Prostate gland (tissue), 2 donors: ENCODE data around the gene CTSA. TPM values are rescaled to one million over a fixed set of nuclear protein-coding genes. Genes with fewer than 3 reads are reported as not detected.

Experiments
- DNase-seq: peaks from one replicate; pipeline ENCODE4 v3.0.0-alpha.2; 2019; ENCODE audit warnings: low spot score
- H3K27ac ChIP-seq, 2 donors: fragments of 200-600 bp; sonication (generic); 2 replicates each; pipeline ENCODE4 v1.5.1; 2017 to 2019
- H3K27me3 ChIP-seq: fragments of 200-600 bp; sonication (generic); replicated peaks from 2 replicates; pipeline ENCODE4 v1.5.1; 2019; ENCODE audit not compliant: insufficient read depth
- H3K36me3 ChIP-seq, 2 donors: fragments of 200-600 bp; sonication (generic); 1 replicate in 1 of 2; 2 replicates in 1 of 2; pipeline versions ENCODE4 v1.5.1 to v1.8.1; 2017 to 2019
- H3K4me1 ChIP-seq: fragments of 200-600 bp; sonication (generic); replicated peaks from 2 replicates; pipeline ENCODE4 v1.5.1; 2019
- H3K4me3 ChIP-seq, 2 donors: fragments of 200-600 bp; sonication (generic); 2 replicates each; pipeline ENCODE4 v1.5.1; 2017 to 2019
- H3K9me3 ChIP-seq: fragments of 200-600 bp; sonication (generic); 2 replicates; pipeline ENCODE4 v1.5.1; 2017
- POLR2A ChIP-seq: fragments of 450-650 bp; IDR thresholded peaks from one replicate; pipeline ENCODE4 v1.6.1; 2016; ENCODE audit warnings: antibody characterized with exemption, mild to moderate bottlenecking
- POLR2AphosphoS5 ChIP-seq: sonication (generic); formaldehyde crosslinking; IDR thresholded peaks from one replicate; pipeline ENCODE4 v1.6.1; 2017; ENCODE audit warnings: antibody characterized with exemption
- WGBS: methylation state at CpG from one replicate; pipeline ENCODE4 v1.1.5; 2018; 5-methylcytosine and 5-hydroxymethylcytosine counted together
- intact Hi-C: fragments of 100-400 bp; cut with DNase I; formaldehyde crosslinking; loops from one replicate; pipeline ENCODE4 v1.14.2; 2022
- total RNA-seq, 2 donors: library from RNA; depleted of rRNA; stranded (reverse); fragments of >200 nt; gene quantifications; one replicate each; pipeline ENCODE4 v1.1.0, GENCODE V29; 2016
- TF ChIP-seq, protein P1 (sequence below), 4 experiments: fragments of 200-600 bp in 2 of 4; fragments of 450-650 bp in 2 of 4; sonication (generic) in 2 of 4; IDR thresholded peaks; 1 replicate in 3 of 4; 2 replicates in 1 of 4; pipeline ENCODE4 v1.5.1; 2016 to 2019; ENCODE audit warnings: antibody characterized with exemption in 4 of 4, mild to moderate bottlenecking in 2 of 4, moderate library complexity in 2 of 4

Gene CTSA
- total RNA-seq, 2 donors from 2014 or later: 37.9 to 215 TPM

GRCh38 chr20:45910670-45911485, 19.7 kb downstream of the CTSA start:
- Histone ChIP-seq H3K9me3 (no peaks in the 10 kb centered on the region), H3K4me1 (no peaks in the 10 kb centered on the region), H3K36me3 (no peaks in the 10 kb centered on the region), H3K4me3 (peak overlapping the region; percentile 29 to 32), H3K27me3 (no peaks in the 10 kb centered on the region), H3K27ac (peak overlapping the region; percentile 60 to 65)
- TF ChIP-seq POLR2AphosphoS5: peak; percentile 78
- TF ChIP-seq POLR2A: peak; percentile 68
- TF ChIP-seq, protein P1, sequence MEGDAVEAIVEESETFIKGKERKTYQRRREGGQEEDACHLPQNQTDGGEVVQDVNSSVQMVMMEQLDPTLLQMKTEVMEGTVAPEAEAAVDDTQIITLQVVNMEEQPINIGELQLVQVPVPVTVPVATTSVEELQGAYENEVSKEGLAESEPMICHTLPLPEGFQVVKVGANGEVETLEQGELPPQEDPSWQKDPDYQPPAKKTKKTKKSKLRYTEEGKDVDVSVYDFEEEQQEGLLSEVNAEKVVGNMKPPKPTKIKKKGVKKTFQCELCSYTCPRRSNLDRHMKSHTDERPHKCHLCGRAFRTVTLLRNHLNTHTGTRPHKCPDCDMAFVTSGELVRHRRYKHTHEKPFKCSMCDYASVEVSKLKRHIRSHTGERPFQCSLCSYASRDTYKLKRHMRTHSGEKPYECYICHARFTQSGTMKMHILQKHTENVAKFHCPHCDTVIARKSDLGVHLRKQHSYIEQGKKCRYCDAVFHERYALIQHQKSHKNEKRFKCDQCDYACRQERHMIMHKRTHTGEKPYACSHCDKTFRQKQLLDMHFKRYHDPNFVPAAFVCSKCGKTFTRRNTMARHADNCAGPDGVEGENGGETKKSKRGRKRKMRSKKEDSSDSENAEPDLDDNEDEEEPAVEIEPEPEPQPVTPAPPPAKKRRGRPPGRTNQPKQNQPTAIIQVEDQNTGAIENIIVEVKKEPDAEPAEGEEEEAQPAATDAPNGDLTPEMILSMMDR (IDR thresholded peaks at IDR 0.05): no peak
- WGBS: 4% methylated on average over 43 of the region's 43 CpGs
- peak; percentile 92 for DNase-seq
- intact Hi-C loops: loop anchor here (2.0 kb wide), 1 partner anchor 62 kb away; the partner anchor contains the start of gene ZNF335

DNA sequence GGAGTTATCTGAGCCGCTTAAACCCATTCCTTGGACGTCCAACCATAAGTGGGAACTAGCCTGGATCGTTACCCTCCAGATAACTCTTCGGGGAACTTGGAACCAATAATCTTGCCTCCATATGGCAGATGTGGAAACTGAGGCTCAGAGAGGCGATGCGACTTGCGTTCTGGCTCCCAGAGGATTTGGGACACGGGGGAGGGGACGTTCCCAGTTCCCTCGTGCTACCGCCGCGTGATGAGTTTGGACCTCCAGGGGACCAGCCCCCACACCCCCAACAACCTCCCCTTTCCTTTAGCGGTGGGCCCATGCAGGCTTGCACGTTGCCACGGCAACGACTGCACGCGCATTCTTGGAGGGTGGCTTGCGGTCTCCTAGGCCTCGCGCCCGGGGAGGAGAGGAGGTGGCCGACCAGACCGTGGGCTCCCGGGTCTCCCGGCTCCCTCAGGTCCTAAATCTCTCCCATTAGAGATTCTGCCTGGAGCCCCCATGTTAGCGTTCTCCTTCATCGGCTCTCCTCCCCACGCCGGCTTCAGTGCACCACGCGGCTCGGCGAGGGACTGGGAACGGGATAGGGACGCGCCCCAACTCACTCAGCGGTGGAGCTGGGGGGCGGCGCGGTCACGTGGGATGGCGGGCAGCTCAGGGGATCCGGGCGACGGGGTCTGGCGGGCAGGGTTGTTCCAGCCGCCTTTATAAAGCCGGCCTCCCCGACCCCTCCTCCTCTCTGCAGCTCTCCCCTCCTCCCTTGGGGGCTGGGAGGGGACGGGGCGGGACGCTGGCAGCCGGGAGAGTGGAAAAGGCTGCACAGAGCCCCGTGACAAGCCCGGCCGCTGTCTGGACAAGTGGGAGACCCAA, 20.6 kb downstream of the CTSA start, which contains the start of gene PLTP:
Gene PLTP, minus strand, starts transcription at position 670 of the 858 bp plus-strand sequence. CDS start 703 bp downstream, outside the sequence.
- no peaks in the 10 kb centered on the region for H3K9me3 ChIP-seq
- no peaks in the 10 kb centered on the region for H3K4me1 ChIP-seq
- TF ChIP-seq POLR2AphosphoS5 (no peak), POLR2A (peak; percentile 50)
- TF ChIP-seq, protein P1 (IDR thresholded peaks at IDR 0.05): no peak
- peak within 1 kb of the TSS; percentile 60 to 65 for H3K27ac ChIP-seq
- peak; percentile 29 for DNase-seq
- H3K27me3 ChIP-seq: no peaks in the 10 kb centered on the region
- intact Hi-C loops: loop anchor here (2.0 kb wide), 1 partner anchor 61 kb away; the partner anchor contains the start of gene ZNF335
- H3K4me3 ChIP-seq: peak within 1 kb of the TSS; percentile 29 to 32
- 3% methylated on average over 42 of the region's 58 CpGs for WGBS
- no peaks in the 10 kb centered on the region for H3K36me3 ChIP-seq

DNA sequence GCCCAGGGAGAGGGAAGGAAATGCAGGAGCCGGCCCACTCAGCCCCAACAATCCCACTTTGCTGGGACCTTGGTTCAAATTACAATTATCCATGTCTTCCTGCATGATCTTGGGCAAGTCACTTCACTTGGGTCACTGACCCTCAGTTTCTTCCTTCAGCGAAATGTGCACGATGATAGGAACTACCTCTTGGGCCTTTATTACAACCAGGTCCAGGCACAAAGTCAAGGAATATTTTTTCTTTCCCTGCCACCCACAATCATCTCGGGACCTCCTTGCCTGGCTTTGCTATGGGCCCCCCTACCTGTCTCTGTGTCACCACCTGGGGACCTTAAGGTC, 21.2 kb downstream of the CTSA start:
- Histone ChIP-seq H3K27me3 (no peaks in the 10 kb centered on the region), H3K27ac (peak overlapping the region in 1 of 2 donors; percentile 65), H3K4me3 (peak overlapping the region; percentile 29 to 32), H3K36me3 (no peaks in the 10 kb centered on the region), H3K4me1 (no peaks in the 10 kb centered on the region), H3K9me3 (no peaks in the 10 kb centered on the region)
- TF ChIP-seq POLR2A: no peak
- TF ChIP-seq, protein P1 (IDR thresholded peaks at IDR 0.05): no peak
- no peak for TF ChIP-seq POLR2AphosphoS5
- no peak for DNase-seq
- 8% methylated on average over 4 of the region's 4 CpGs for WGBS
- intact Hi-C loops: no loop called here

DNA sequence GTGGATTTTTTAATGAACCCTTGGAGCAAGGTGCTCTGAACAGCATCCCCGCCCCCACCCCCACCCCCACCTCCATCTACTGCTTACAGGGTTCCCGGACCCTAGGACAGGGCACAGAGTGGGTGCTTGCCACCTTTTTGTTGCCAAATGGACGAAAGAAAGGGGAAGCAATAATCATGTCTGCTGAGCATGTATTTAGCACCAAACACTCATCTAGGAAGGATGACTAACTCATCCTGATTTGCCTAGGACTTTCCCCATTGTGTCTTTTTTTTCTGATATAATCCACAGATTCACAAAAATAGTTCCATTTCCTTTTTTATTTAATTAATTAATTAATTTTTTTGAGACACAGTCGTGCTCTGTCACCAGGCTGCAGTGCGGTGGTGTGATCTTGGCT, 22.0 kb downstream of the CTSA start:
- Histone ChIP-seq H3K4me3 (no peak overlapping the region), H3K4me1 (no peaks in the 10 kb centered on the region), H3K27ac (no peak overlapping the region), H3K27me3 (no peaks in the 10 kb centered on the region), H3K9me3 (no peaks in the 10 kb centered on the region), H3K36me3 (no peaks in the 10 kb centered on the region)
- DNase-seq: no peak
- WGBS: 53% methylated on average over 5 of the region's 5 CpGs
- intact Hi-C loops: no loop called here
- TF ChIP-seq, protein P1 (IDR thresholded peaks at IDR 0.05): no peak
- TF ChIP-seq POLR2AphosphoS5: no peak
